Mucosa of stomach (tissue), 1 donor: ENCODE data around the gene TMEM107.

Experiments used
- H3K27me3 ChIP-seq: one replicate; pipeline ENCODE4 v1.7.0; 2013; ENCODE audit warnings: mild to moderate bottlenecking, low read length; ENCODE audit not compliant: control insufficient read depth, insufficient read depth
- H3K36me3 ChIP-seq: one replicate; pipeline ENCODE4 v1.7.0; 2013; ENCODE audit warnings: low read length; ENCODE audit not compliant: control insufficient read depth, insufficient read depth
- H3K4me1 ChIP-seq: one replicate; pipeline ENCODE4 v1.7.0; 2013; ENCODE audit warnings: mild to moderate bottlenecking, low read length; ENCODE audit not compliant: control insufficient read depth, insufficient read depth
- H3K4me3 ChIP-seq: one replicate; pipeline ENCODE4 v1.7.0; 2013; ENCODE audit warnings: low read length
- H3K9ac ChIP-seq: one replicate; pipeline ENCODE4 v1.7.0; 2013; ENCODE audit warnings: mild to moderate bottlenecking, low read length, moderate library complexity
- H3K9me3 ChIP-seq: one replicate; pipeline ENCODE4 v1.7.0; 2013; ENCODE audit warnings: mild to moderate bottlenecking, low read length, moderate library complexity; ENCODE audit not compliant: control insufficient read depth
- donor health status: Pancreatic carcinoma.

The TMEM107 gene

GRCh38 chr17:8126491-8127066, 49.6 kb downstream of the TMEM107 start:
- Histone ChIP-seq H3K27me3 (peaks cover 78% of the 10 kb centered on the region), H3K9me3 (no peaks in the 10 kb centered on the region), H3K9ac (peak overlapping the region; percentile 65), H3K36me3 (no peaks in the 10 kb centered on the region), H3K4me1 (peaks cover 52% of the 10 kb centered on the region), H3K4me3 (peak overlapping the region; percentile 63)

- no peaks in the 10 kb centered on the region for H3K9me3 ChIP-seq
- peaks cover 54% of the 10 kb centered on the region for H3K4me1 ChIP-seq
- H3K36me3 ChIP-seq: no peaks in the 10 kb centered on the region
- peak overlapping the region; percentile 63 for H3K4me3 ChIP-seq
- H3K27me3 ChIP-seq: peaks cover 82% of the 10 kb centered on the region
- H3K9ac ChIP-seq: no peak overlapping the region
Measured at GRCh38 chr17:8125947-8126490, 50.2 kb downstream of the TMEM107 start.

GRCh38 chr17:8125154-8125946, 50.8 kb downstream of the TMEM107 start:
- Histone ChIP-seq H3K9me3 (no peaks in the 10 kb centered on the region), H3K4me3 (no peak overlapping the region), H3K4me1 (peaks cover 60% of the 10 kb centered on the region), H3K9ac (no peak overlapping the region), H3K27me3 (peaks cover 88% of the 10 kb centered on the region), H3K36me3 (no peaks in the 10 kb centered on the region)

GRCh38 chr17:8124350-8125153, 51.6 kb downstream of the TMEM107 start:
- Histone ChIP-seq H3K9ac (no peak overlapping the region), H3K27me3 (peaks cover 82% of the 10 kb centered on the region), H3K36me3 (no peaks in the 10 kb centered on the region), H3K9me3 (no peaks in the 10 kb centered on the region), H3K4me1 (peaks cover 66% of the 10 kb centered on the region), H3K4me3 (no peak overlapping the region)

GRCh38 chr17:8123695-8124349, 52.4 kb downstream of the TMEM107 start, which contains the start of gene HES7:
Gene HES7, minus strand, starts transcription at chr17:8124106. Its CDS starts 22 bp downstream, at chr17:8124084.
- Histone ChIP-seq H3K9ac (peak within 1 kb of the TSS; percentile 7), H3K36me3 (no peaks in the 10 kb centered on the region), H3K4me3 (peak within 1 kb of the TSS; percentile 25), H3K27me3 (peaks cover 76% of the 10 kb centered on the region), H3K4me1 (peaks cover 67% of the 10 kb centered on the region), H3K9me3 (no peaks in the 10 kb centered on the region)

- Histone ChIP-seq H3K27me3 (peaks cover 75% of the 10 kb centered on the region), H3K36me3 (no peaks in the 10 kb centered on the region), H3K4me3 (peak overlapping the region; percentile 25), H3K9me3 (no peaks in the 10 kb centered on the region), H3K9ac (no peak overlapping the region), H3K4me1 (peaks cover 74% of the 10 kb centered on the region)
Measured at GRCh38 chr17:8122924-8123694, 53.1 kb downstream of the TMEM107 start.
